ENCODE measurements around the gene TAS2R41. TPM values are rescaled to one million over a fixed set of nuclear protein-coding genes. Genes with fewer than 3 reads are reported as not detected.

The TAS2R41 gene
- total and polyA plus RNA-seq, 11 donors: not detected

DNA sequence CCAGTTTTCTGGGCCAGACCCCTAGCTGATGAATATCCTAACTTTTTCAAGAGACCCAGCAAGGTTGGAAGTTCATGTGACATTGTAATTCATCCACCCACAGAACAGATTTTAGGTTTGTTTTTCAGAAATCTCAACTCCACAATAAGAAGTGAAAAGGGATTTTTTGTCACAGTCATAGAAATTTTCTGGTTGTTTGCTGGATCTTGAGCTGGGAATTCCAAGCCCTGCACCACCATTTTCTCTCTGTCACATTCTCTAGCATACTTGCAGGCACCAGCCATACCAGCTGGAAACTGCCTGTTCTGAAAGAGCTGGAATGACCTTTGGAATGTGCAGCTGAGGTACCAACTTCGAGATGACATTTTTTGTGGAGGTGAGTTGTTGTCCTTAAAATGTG lies 25.9 kb upstream of the TAS2R41 start:
- no peak for DNase-seq
- no peak for TF ChIP-seq POLR2A (IDR thresholded peaks at IDR 0.05)
- TF ChIP-seq, protein P1, sequence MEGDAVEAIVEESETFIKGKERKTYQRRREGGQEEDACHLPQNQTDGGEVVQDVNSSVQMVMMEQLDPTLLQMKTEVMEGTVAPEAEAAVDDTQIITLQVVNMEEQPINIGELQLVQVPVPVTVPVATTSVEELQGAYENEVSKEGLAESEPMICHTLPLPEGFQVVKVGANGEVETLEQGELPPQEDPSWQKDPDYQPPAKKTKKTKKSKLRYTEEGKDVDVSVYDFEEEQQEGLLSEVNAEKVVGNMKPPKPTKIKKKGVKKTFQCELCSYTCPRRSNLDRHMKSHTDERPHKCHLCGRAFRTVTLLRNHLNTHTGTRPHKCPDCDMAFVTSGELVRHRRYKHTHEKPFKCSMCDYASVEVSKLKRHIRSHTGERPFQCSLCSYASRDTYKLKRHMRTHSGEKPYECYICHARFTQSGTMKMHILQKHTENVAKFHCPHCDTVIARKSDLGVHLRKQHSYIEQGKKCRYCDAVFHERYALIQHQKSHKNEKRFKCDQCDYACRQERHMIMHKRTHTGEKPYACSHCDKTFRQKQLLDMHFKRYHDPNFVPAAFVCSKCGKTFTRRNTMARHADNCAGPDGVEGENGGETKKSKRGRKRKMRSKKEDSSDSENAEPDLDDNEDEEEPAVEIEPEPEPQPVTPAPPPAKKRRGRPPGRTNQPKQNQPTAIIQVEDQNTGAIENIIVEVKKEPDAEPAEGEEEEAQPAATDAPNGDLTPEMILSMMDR (IDR thresholded peaks at IDR 0.05): no peak
- Histone ChIP-seq H3K27ac (no peak overlapping the region), H3K27me3 (peaks cover 0 to 8% (median 0%) of the 10 kb centered on the region in 9 donors), H3K36me3 (no peaks in the 10 kb centered on the region), H3K4me1 (no peaks in the 10 kb centered on the region), H3K4me3 (no peak overlapping the region), H3K9me3 (no peaks in the 10 kb centered on the region)
- WGBS, 4 donors: 72 to 87% (median 76%) methylated on average over 1 of the region's 1 CpG
- ATAC-seq: no peak
- intact Hi-C loops (cut with DNase I): no loop called here

DNA sequence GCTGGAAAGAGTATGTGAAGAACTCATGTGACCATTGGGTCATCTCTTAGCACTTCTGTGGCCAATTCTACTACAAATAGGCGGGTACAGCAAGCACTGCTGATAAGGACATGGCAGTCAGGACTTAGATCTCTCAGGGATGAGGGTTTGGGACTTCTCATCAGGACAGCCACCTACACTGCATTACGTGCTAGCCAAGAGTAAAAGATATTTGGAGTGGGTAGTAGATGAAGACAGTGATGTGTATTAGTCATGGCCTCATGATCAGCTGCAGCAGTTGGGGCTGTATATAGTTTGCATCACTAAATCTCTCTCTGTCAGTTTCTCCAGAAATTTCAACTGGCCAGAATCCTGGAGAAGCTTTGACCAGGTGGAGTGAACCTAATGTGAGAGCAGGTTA lies 25.2 kb upstream of the TAS2R41 start:
- intact Hi-C loops (cut with DNase I): no loop called here
- Histone ChIP-seq H3K27me3 (peaks cover 0 to 4% (median 0%) of the 10 kb centered on the region in 9 donors), H3K4me1 (no peaks in the 10 kb centered on the region), H3K9me3 (no peaks in the 10 kb centered on the region), H3K27ac (no peak overlapping the region), H3K4me3 (no peak overlapping the region), H3K36me3 (no peaks in the 10 kb centered on the region)
- no peak for ATAC-seq
- TF ChIP-seq, protein P1 (IDR thresholded peaks at IDR 0.05): no peak
- no peak for TF ChIP-seq POLR2A (IDR thresholded peaks at IDR 0.05)
- WGBS, 4 donors: 70 to 80% (median 78%) methylated on average over 2 of the region's 2 CpGs
- no peak for DNase-seq

DNA sequence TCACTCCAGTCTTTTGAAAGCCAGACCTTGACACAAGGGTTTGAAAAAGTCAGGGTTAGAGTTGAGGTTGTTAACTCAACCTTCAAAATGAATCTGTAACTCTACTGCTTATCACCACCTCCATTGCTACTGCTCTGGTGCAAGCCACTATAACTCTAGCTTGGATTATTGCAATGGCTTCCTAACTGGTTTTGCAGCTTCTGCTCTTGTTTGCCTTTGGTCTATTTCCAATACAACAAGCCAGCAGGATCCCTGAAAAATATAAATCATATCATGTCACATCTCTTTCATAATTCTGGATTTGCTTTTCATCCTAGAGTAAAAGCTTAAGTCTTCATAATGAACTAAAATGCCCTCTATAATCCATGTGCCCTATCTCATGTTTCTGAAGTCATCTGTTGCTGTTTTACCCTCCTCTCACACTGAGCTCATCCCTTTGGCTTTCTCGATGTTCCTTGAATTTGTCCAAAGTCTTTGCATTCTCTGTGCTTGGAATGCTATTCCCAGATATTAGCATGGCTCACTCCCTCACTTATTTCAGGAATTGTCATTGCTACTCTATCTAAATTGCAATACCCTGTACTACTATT lies 23.5 kb upstream of the TAS2R41 start:
- 56 to 75% (median 64%) methylated on average over 1 of the region's 1 CpG for WGBS, 4 donors
- Histone ChIP-seq H3K36me3 (no peaks in the 10 kb centered on the region), H3K9me3 (no peaks in the 10 kb centered on the region), H3K27ac (no peak overlapping the region), H3K4me3 (no peak overlapping the region), H3K4me1 (peaks cover 0 to 8% (median 0%) of the 10 kb centered on the region in 12 donors), H3K27me3 (no peaks in the 10 kb centered on the region)
- intact Hi-C loops (cut with DNase I): no loop called here
- ATAC-seq (no peak), DNase-seq (no peak)
- TF ChIP-seq POLR2A (IDR thresholded peaks at IDR 0.05): no peak
- TF ChIP-seq, protein P1 (IDR thresholded peaks at IDR 0.05): no peak

DNA sequence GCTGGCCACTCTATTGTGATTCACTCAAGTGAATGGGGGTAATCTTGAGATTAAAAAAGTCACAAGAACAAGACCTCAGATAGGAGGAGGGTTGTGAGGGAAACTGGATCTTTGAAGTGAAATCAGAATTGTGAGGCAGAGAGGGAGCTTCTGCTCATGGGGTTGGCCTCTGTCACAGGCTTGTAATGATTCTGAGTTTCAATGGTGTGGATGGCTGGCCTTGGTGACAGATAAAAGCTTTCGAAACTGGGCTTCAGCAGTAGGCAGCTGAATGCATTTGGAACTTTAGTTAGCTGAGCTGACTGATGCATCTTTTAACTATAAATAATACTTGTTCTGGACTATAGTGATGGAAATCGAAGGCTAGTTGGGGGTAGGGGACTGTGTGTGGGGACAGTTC lies 22.2 kb upstream of the TAS2R41 start:
- Histone ChIP-seq H3K4me3 (no peak overlapping the region), H3K27me3 (no peaks in the 10 kb centered on the region), H3K4me1 (peaks cover 0 to 10% (median 0%) of the 10 kb centered on the region in 12 donors), H3K27ac (no peak overlapping the region), H3K36me3 (no peaks in the 10 kb centered on the region), H3K9me3 (no peaks in the 10 kb centered on the region)
- no peak for DNase-seq
- WGBS, 4 donors: 81 to 88% (median 83%) methylated on average over 2 of the region's 2 CpGs
- no peak for ATAC-seq
- intact Hi-C loops (cut with DNase I): no loop called here
- TF ChIP-seq, protein P1 (IDR thresholded peaks at IDR 0.05): no peak
- TF ChIP-seq POLR2A (IDR thresholded peaks at IDR 0.05): no peak

All from heart left ventricle (tissue), 16 donors.